Fibroblast of upper back skin (primary cell): ENCODE data around the gene PTPRA.
"Not testable (repeated sequence)": the region's sequence is repeated elsewhere in the genome, so short reads cannot be mapped to it uniquely, and the experiment has no call there.

Experiments used
- DNase-seq: peaks from one replicate; pipeline ENCODE4 v3.0.0-alpha.2; 2013

The PTPRA gene

GRCh38 chr20:3010985-3011723 is 137.9 kb downstream of the PTPRA start:
- peak; percentile 50 for DNase-seq

- no peak for DNase-seq
These were observed 138.5 kb downstream of the PTPRA start for GRCh38 chr20:3011752-3012151.

GRCh38 chr20:3013771-3014170 is 140.5 kb downstream of the PTPRA start:
- DNase-seq = no peak

- no peak for DNase-seq
These were observed 140.9 kb downstream of the PTPRA start for GRCh38 chr20:3014179-3014578.

- no peak for DNase-seq
These were observed 141.4 kb downstream of the PTPRA start for GRCh38 chr20:3014662-3015061.

GRCh38 chr20:3015302-3015701 is 142.0 kb downstream of the PTPRA start:
- DNase-seq = not testable (repeated sequence)

- no peak for DNase-seq
These were observed 148.0 kb downstream of the PTPRA start for GRCh38 chr20:3021327-3021726.

GRCh38 chr20:3021777-3022176 is 148.5 kb downstream of the PTPRA start:
- DNase-seq = no peak

GRCh38 chr20:3022559-3023490 is 149.5 kb downstream of the PTPRA start:
- not testable (repeated sequence) for DNase-seq

GRCh38 chr20:3027987-3028386 is 154.7 kb downstream of the PTPRA start:
- DNase-seq = no peak

GRCh38 chr20:3031524-3032147 is 158.4 kb downstream of the PTPRA start:
- DNase-seq = no peak

GRCh38 chr20:3032624-3033023 is 159.3 kb downstream of the PTPRA start:
- DNase-seq = no peak

GRCh38 chr20:3037654-3038053 is 164.4 kb downstream of the PTPRA start:
- no peak for DNase-seq

GRCh38 chr20:3038454-3038853 is 165.2 kb downstream of the PTPRA start:
- DNase-seq = no peak

GRCh38 chr20:3039426-3039825 is 166.1 kb downstream of the PTPRA start:
- no peak for DNase-seq

- DNase-seq = no peak
These were observed 166.8 kb downstream of the PTPRA start for GRCh38 chr20:3040086-3040485.

GRCh38 chr20:3041854-3042409 is 168.7 kb downstream of the PTPRA start:
- DNase-seq = peak; percentile 7

- DNase-seq = no peak
These were observed 169.3 kb downstream of the PTPRA start for GRCh38 chr20:3042625-3043024.

GRCh38 chr20:3043322-3043721 is 170.0 kb downstream of the PTPRA start, which contains the start of gene GNRH2:
GNRH2 (plus strand) TSS chr20:3043622; CDS start chr20:3044415, 793 bp downstream.
- DNase-seq = no peak

GRCh38 chr20:3044336-3044965 is 171.2 kb downstream of the PTPRA start:
- DNase-seq = no peak

- DNase-seq = no peak
These were observed 171.9 kb downstream of the PTPRA start for GRCh38 chr20:3045042-3045815.
